ACC112 (cell line): ENCODE data around the gene LCN10.

Experiments
- H2AFZ ChIP-seq: fragments of 200-600 bp; sonication (generic); one replicate; pipeline ENCODE4 v1.6.0; 2017; ENCODE audit warnings: antibody characterized with exemption, low read length; ENCODE audit not compliant: unreplicated experiment
- H3K27ac ChIP-seq: fragments of 200-600 bp; sonication (generic); 2 replicates; pipeline ENCODE4 v1.5.1; 2014; ENCODE audit warnings: low read depth, mild to moderate bottlenecking, antibody characterized with exemption, low read length, moderate library complexity
- H3K27me3 ChIP-seq: fragments of 200-600 bp; sonication (generic); 2 replicates; pipeline ENCODE4 v1.6.1; 2014; ENCODE audit warnings: mild to moderate bottlenecking, antibody characterized with exemption, low read length, moderate library complexity, mixed read lengths; ENCODE audit not compliant: insufficient read depth
- H3K36me3 ChIP-seq: fragments of 200-600 bp; sonication (generic); 2 replicates; pipeline ENCODE4 v1.6.1; 2016; ENCODE audit warnings: mild to moderate bottlenecking, antibody characterized with exemption, low read length, moderate library complexity, mixed read lengths; ENCODE audit not compliant: insufficient read depth
- H3K4me1 ChIP-seq: fragments of 200-600 bp; sonication (generic); one replicate; pipeline ENCODE4 v1.6.1; 2016; ENCODE audit warnings: low read length, mixed read lengths; ENCODE audit not compliant: insufficient read depth, unreplicated experiment, control insufficient read depth
- H3K4me3 ChIP-seq: fragments of 200-600 bp; sonication (generic); 2 replicates; pipeline ENCODE4 v1.5.1; 2014; ENCODE audit warnings: mild to moderate bottlenecking, low read depth, low read length
- H3K79me2 ChIP-seq: fragments of 200-600 bp; sonication (generic); one replicate; pipeline ENCODE4 v1.6.0; 2016; ENCODE audit warnings: low read length; ENCODE audit not compliant: control insufficient read depth, unreplicated experiment, insufficient read depth

LCN10 gene

GRCh38 chr9:136753371-136754058 is 10.8 kb upstream of the LCN10 start:
- H3K79me2 ChIP-seq = no peaks in the 10 kb centered on the region
- H3K4me1 ChIP-seq = no peaks in the 10 kb centered on the region

GRCh38 chr9:136751814-136752213 is 9.1 kb upstream of the LCN10 start:
- no peaks in the 10 kb centered on the region for H3K36me3 ChIP-seq
- no peak overlapping the region for H3K4me3 ChIP-seq
- H3K4me1 ChIP-seq = no peaks in the 10 kb centered on the region
- H3K27me3 ChIP-seq = peaks cover 11% of the 10 kb centered on the region
- H3K27ac ChIP-seq = no peak overlapping the region
- no peaks in the 10 kb centered on the region for H3K79me2 ChIP-seq
- no peak overlapping the region for H2AFZ ChIP-seq

More at GRCh38 chr9:136753371-136754058, 10.8 kb upstream of the LCN10 start:
- Histone ChIP-seq H2AFZ (no peak overlapping the region), H3K27ac (no peak overlapping the region), H3K27me3 (peaks cover 11% of the 10 kb centered on the region), H3K36me3 (no peaks in the 10 kb centered on the region), H3K4me3 (no peak overlapping the region)

- Histone ChIP-seq H3K4me1 (no peaks in the 10 kb centered on the region), H2AFZ (no peak overlapping the region), H3K27ac (no peak overlapping the region), H3K27me3 (peaks cover 11% of the 10 kb centered on the region), H3K4me3 (no peak overlapping the region), H3K36me3 (no peaks in the 10 kb centered on the region), H3K79me2 (no peaks in the 10 kb centered on the region)
Observed at GRCh38 chr9:136751244-136751643, 8.5 kb upstream of the LCN10 start.

- Histone ChIP-seq H3K36me3 (no peaks in the 10 kb centered on the region), H3K4me1 (no peaks in the 10 kb centered on the region), H3K27me3 (peaks cover 11% of the 10 kb centered on the region), H3K4me3 (no peak overlapping the region), H3K27ac (no peak overlapping the region), H3K79me2 (no peaks in the 10 kb centered on the region), H2AFZ (no peak overlapping the region)
Observed at GRCh38 chr9:136750526-136750925, 7.8 kb upstream of the LCN10 start.

GRCh38 chr9:136748666-136749611 is 6.2 kb upstream of the LCN10 start:
- H3K27me3 ChIP-seq = peaks cover 11% of the 10 kb centered on the region
- no peaks in the 10 kb centered on the region for H3K4me1 ChIP-seq
- H3K4me3 ChIP-seq = no peak overlapping the region

GRCh38 chr9:136748201-136748600 is 5.5 kb upstream of the LCN10 start, which contains the start of gene LCN6:
Gene LCN6 (minus strand): TSS chr9:136748525. CDS start chr9:136748483, 42 bp downstream.
- Histone ChIP-seq H3K27ac (no peak within 1 kb of the TSS), H3K36me3 (no peaks in the 10 kb centered on the region), H3K27me3 (peaks cover 13% of the 10 kb centered on the region), H3K79me2 (no peaks in the 10 kb centered on the region), H3K4me1 (no peaks in the 10 kb centered on the region), H2AFZ (no peak within 1 kb of the TSS), H3K4me3 (no peak within 1 kb of the TSS)

More at GRCh38 chr9:136748666-136749611, 6.2 kb upstream of the LCN10 start:
- Histone ChIP-seq H3K79me2 (no peaks in the 10 kb centered on the region), H3K27ac (no peak overlapping the region), H2AFZ (no peak overlapping the region), H3K36me3 (no peaks in the 10 kb centered on the region)

GRCh38 chr9:136747161-136748060 is 4.7 kb upstream of the LCN10 start:
- no peak overlapping the region for H2AFZ ChIP-seq
- no peaks in the 10 kb centered on the region for H3K36me3 ChIP-seq
- peaks cover 21% of the 10 kb centered on the region for H3K27me3 ChIP-seq

GRCh38 chr9:136746621-136747020 is 3.9 kb upstream of the LCN10 start:
- no peak overlapping the region for H3K4me3 ChIP-seq
- H3K27me3 ChIP-seq = peaks cover 24% of the 10 kb centered on the region
- H3K36me3 ChIP-seq = no peaks in the 10 kb centered on the region
- peaks cover 4% of the 10 kb centered on the region for H3K4me1 ChIP-seq
- no peaks in the 10 kb centered on the region for H3K79me2 ChIP-seq
- H3K27ac ChIP-seq = no peak overlapping the region
- H2AFZ ChIP-seq = no peak overlapping the region

More at GRCh38 chr9:136747161-136748060, 4.7 kb upstream of the LCN10 start:
- H3K27ac ChIP-seq = no peak overlapping the region
- no peaks in the 10 kb centered on the region for H3K4me1 ChIP-seq
- no peak overlapping the region for H3K4me3 ChIP-seq
- H3K79me2 ChIP-seq = no peaks in the 10 kb centered on the region

- Histone ChIP-seq H3K27me3 (peaks cover 23% of the 10 kb centered on the region), H3K27ac (no peak overlapping the region), H3K4me3 (no peak overlapping the region)
Observed at GRCh38 chr9:136746155-136746490, 3.4 kb upstream of the LCN10 start.

More at GRCh38 chr9:136746155-136746490, 3.4 kb upstream of the LCN10 start:
- Histone ChIP-seq H3K36me3 (no peaks in the 10 kb centered on the region), H3K79me2 (no peaks in the 10 kb centered on the region), H2AFZ (no peak overlapping the region), H3K4me1 (peaks cover 8% of the 10 kb centered on the region)
